Heart left ventricle (tissue), 13 donors: ENCODE data around the gene NONO.

ENCODE experiments used
- POLR2A ChIP-seq, 2 donors: fragments of 450-650 bp; IDR thresholded peaks; one replicate each; pipeline ENCODE4 v1.6.1; 2017; ENCODE audit warnings: antibody characterized with exemption in 2 of 2, mild to moderate bottlenecking in 2 of 2, moderate library complexity in 2 of 2
- TF ChIP-seq, protein P1 (sequence below), 12 donors: fragments of 200-600 bp; sonication (generic) in 4 of 12; IDR thresholded peaks; one replicate each; pipeline versions ENCODE4 v1.5.0 to v1.8.0; 2018 to 2022; ENCODE audit warnings: antibody characterized with exemption in 12 of 12, mild to moderate bottlenecking in 5 of 12
- donor health status: ischemic (EF 13 %, LVEDD 7.1; RV severe dilation, severe dysfunction).
- donor health status: DM: no; HTN: yes; CAD: no.
- donor health status: DM: no; HTN: no; CAD: no.
- donor health status: ischemic (EF 25% LVEDD 6.9; RV normal size, moderate dysfunction).
- donor health status: ischemic (EF 25% LVEDD 5.7; RV mildly dilated, moderate dysfunction).
- donor health status: ischemic (EF 35%, LVEDD 5.7; RV mildly dilated, moderate dysfunction).
- donor health status: nonischemic (EF 11% LVEDD 7.7; RV severe dilation, severe dysfunction).
- donor health status: DM: yes; HTN: yes; CAD: no.
- donor health status: PGD.
- donor health status: ischemic (EF 29% LVEDD 5.4; RV normal size, mild dysfunction).
- donor health status: nonischemic (EF 23%, LVEDD 6.1; RV moderate dilation, normal function).

DNA sequence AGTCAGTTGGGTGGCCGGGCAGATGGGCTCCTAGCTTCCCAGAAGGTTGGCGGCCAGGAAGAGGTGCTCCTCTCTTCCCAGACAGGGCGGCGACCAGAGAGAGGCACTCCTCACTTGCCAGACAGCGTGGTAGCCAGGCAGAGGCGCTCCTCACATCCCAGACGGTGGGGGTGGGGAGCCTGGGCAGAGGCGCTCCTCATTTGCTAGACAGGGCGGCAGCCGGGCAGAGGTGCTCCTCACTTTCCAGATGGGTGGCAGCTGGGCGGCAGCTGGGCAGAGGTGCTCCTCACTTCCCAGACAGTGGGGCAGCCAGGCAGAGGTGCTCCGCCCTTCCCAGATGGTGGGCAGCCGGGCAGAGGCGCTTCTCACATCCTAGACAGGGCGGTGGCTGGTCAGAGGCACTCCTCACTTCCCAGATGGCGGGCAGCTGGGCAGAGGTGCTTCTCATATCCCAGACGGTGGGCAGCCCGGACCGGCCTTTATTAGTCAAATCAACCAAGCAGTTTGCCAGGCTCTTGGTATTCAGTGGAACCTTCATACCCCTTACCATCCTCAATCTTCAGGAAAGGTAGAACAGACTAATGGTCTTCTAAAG, 13.5 kb upstream of the NONO start:
- TF ChIP-seq, protein P1, sequence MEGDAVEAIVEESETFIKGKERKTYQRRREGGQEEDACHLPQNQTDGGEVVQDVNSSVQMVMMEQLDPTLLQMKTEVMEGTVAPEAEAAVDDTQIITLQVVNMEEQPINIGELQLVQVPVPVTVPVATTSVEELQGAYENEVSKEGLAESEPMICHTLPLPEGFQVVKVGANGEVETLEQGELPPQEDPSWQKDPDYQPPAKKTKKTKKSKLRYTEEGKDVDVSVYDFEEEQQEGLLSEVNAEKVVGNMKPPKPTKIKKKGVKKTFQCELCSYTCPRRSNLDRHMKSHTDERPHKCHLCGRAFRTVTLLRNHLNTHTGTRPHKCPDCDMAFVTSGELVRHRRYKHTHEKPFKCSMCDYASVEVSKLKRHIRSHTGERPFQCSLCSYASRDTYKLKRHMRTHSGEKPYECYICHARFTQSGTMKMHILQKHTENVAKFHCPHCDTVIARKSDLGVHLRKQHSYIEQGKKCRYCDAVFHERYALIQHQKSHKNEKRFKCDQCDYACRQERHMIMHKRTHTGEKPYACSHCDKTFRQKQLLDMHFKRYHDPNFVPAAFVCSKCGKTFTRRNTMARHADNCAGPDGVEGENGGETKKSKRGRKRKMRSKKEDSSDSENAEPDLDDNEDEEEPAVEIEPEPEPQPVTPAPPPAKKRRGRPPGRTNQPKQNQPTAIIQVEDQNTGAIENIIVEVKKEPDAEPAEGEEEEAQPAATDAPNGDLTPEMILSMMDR (IDR thresholded peaks at IDR 0.05): no peak
- TF ChIP-seq POLR2A (IDR thresholded peaks at IDR 0.05): no peak
